Ecto neural progenitor cell (in vitro differentiated cells): ENCODE data around the gene ELAVL1.
"Not testable (repeated sequence)": the region's sequence is repeated elsewhere in the genome, so short reads cannot be mapped to it uniquely, and the experiment has no call there.

Experiments
- DNase-seq: peaks from one replicate; pipeline ENCODE4 v3.0.0-alpha.2; 2018; ENCODE audit warnings: low spot score

Gene ELAVL1

DNA sequence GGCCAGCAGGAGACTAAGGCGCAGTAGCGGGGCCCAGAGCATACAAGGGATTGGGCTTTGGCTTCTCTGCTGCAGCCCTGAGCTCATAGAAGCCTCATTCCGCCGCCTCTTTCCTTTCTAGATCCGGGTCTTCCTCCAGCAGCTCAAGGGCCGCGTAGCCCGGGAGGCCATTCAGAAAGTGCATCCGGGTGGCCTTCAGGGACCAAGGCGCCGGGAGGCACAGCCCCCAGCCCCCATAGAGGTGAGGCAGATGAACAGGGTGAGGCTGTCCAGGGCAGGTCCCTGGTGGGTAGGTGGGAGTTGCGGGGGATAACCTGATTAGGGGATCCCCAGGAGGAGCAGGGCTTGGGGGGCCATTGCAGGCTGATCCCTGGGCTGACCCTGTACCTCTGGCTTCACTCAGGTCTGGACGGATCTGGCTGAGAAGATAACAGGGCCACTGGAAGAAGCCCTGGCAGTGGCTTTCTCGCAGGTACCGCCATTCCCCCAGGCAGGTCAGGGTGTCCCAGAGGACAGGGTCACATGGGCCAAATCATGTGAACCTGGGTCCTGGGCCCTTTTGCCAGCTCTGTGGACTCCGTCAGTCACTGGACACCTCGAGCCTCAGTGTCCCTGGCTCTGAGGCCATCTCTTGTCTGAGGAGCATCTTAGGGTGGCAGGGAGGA is 84.0 kb downstream of the ELAVL1 start:
- no peak for DNase-seq

DNA sequence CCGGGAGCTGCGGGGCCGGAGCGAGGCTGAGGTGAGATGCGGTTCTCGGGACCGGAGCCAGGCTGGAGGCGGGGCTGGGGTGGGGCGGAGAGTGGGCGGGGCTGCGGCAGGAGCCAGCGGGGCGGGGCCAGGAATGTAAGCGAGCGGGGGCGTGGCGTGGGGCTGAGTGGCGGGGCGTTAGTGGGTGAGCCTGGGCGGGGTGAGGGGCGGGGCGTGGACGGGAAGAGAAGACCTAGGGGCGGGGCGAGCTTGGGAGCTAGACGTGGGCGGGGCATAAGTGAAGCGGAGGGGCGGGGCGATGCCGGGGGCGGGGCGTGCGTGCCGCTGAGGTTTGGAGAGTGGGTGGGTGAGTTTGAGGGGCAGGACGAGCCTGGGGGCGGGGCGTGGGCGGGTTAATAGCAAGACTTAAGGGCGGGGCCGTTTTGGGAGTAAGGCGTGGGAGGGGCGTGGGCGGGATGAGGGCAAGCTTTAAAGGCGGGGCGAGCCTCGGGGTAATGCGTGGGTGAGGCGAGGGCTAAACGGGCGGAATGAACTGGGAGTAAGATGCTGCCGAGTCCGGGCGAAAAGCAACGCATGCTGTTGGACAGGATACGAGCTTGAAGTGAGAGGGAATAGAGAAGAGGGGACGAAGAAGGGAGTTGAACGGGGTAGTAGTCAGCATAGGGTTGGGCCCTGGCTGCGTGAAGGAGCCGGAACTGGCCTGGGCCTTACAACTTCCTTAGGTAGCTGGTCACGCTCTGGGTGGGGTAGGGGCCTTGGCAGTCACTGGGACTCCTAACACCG is 84.7 kb downstream of the ELAVL1 start:
- peak; percentile 100 for DNase-seq

DNA sequence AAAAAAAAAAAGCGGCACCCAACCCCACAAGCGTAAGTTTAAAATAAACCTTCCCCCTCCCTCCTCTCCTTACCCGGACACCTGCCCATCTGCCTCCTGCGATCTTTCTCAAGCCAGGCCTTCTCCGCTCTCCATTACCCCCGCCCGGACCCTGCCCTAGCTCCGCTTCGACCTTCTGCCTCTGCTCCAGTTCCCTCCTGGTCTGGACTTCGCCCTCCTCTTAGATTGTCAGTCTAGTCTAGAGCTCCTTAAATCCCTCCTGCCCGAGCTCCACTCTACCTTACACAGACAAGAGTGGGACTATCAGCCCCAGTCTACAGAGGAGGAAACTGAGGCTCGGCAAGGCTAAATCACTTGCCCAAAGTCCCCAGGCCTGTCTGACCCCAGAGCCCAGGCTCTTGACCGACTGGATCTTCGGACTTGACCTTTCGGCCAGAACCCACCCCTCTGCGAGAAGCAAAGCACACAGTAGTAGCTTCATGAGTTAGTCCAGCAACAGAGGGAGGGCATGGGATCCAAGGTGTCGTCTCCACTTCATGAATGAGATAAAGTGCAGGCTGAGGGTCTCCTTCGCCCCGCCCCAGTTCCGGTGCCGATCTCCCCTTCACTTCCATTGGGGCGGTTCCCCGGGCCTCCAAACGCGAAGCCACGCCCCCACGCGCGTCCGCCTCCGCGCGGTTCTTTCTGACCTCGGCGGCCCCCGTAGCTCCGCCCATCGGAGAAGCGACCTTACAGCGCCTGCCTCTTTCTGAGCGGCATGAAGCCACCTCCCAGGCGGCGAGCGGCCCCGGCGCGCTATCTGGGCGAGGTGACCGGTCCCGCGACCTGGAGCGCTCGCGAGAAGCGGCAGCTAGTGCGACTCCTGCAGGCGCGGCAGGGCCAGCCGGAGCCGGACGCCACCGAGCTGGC is 85.6 kb downstream of the ELAVL1 start, which contains the start of gene SNAPC2:
Gene SNAPC2 (plus strand): TSS at position 729 of the 909 bp plus-strand sequence. CDS start 29 bp downstream, at position 758.
- peak; percentile 98 for DNase-seq

DNA sequence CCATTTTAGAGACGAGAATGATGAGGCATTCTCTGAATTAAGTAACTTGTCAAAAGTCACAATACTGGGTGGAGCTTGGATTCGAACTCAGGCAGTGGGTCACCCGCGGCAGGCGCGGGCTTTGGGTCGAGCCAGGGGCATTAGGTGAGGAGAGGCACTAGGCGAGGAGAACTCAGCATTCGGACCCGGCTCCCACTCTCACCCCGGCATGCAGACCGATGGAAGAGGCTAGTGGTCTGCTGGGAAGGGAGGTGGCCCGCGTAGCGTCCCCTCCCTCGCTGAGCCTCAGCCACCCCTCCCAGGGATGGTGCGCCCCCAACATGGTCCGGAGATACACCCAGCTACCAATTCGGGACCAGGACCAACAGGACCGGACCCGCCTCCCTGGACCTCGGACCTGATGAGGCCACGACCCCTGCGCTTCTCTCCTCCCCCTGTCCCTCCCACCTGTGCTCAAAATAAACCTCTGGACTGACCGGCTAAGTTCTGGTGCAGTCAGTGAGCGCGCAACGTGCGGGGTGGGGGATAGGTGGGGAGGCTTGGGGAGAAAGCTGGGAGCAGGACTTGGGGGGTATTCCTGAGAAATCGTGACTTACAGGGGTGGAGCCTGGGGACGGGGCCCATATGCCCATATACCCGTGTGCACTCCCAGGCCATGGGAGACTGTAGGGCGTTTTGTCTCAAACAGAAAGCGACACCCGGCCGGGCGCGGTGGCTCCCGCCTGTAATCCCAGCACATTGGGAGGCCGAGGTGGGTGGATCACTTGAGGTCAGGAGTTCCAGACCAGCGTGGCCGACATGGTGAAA is 86.6 kb downstream of the ELAVL1 start:
- DNase-seq: no peak

DNA sequence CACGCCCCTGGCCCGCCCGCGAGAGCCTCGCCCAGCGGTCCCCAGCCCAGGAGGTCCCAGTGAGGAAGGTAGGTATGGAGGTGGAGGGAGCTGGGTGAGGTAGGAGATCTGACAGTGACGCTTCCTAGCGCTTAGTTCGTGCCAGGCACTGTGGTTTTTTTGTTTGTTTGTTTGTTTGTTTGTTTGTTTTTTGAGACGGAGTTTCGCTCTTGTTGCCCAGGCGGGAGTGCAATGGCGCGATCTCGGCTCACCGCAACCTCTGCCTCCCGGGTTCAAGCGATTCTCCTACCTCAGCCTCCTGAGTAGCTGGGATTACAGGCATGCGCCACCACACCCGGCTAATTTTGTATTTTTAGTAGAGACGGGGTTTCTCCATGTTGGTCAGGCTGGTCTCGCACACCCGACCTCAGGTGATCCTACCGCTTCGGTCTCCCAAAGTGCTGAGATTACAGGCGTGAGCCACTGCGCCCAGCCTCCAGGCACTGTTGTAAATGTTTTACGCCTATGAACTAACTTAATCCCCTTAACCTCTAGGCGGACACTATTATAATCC is 87.3 kb downstream of the ELAVL1 start:
- DNase-seq: not testable (repeated sequence)

DNA sequence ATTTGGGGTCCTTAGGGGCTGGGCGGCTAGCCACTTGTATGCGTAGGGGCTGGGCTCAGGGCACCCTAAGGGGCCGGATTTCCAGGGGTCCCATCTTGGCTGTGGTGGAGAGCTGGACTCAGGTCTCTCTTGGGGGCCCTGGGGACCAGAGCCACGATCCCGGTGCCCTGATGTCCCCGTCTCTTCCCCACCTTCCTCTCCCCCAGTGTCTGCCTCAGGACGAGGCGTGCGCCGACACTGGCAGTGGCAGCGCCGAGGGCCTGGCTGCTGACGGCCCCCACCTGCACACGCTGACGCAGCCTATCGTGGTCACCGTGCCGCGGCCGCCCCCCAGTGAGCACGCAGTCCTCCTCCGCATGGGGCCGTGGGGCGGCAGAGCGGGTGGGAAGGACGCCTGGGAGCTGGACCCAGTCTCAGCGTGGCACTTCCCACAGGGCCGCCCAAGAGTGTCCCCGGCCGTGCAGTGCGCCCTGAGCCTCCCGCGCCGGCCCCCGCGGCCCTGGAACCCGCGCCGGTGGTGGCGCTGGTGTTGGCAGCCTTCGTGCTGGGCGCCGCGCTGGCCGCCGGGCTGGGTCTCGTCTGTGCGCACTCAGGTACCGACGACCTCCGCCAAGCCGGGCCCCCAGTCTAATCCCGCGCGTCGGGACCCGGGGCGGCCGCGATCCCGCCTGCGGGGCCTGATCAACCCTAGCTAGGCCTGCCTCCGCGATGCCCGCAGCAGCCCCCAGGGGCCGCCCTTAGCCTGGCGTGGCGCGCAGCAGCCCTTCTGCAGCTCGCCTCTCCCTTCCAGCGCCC is 88.0 kb downstream of the ELAVL1 start:
- DNase-seq: peak; percentile 84

DNA sequence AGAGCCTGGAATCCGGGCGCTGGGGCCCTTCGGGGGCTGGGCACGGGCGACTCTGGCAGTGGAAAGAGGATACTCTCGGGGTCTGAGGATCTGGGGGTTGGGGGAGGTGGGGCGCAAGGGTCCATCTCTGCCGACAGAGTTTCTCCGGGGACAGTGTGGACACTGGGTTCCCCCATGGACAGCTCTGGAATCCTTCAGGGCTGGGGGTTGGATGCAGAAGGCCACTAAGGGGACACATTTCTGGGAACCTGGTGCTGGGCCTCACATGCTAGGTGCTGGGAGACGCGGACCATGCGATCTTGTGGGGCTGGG is 88.5 kb downstream of the ELAVL1 start:
- no peak for DNase-seq

DNA sequence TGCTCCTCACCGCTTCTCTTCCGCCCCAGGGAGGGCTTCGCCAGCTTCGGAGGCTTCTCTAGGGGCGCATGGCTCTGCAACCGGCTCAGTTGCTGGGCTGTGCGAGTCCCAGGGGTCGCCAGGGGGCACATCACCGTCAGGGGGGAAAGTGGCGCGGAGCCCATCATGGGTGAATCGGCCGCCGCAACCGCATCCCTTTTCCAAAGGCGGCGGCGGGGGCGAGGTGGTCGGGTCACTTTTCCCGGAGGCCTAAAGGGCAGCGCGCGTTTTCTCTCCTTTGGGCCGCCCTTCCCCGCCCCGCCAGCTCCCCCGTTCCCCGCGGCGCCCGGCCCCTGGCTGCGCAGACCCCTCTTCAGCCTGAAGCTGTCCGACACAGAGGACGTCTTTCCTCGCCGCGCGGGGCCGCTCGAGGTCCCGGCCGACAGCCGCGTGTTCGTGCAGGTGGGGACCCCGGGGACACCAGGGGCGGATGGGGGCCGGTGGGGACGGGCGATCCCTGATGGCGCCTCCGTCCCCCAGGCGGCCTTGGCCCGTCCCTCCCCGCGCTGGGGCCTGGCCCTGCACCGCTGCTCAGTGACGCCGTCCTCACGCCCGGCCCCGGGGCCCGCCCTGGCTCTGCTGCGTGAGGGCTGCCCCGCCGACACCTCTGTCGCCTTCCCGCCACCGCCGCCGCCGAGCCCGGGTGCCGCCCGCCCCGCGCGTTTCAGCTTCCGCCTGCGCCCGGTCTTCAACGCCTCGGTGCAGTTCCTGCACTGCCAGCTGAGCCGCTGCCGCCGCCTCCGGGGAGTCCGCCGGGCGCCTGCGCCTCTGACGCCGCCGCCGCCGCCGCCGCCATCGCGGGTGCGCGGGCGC is 89.1 kb downstream of the ELAVL1 start:
- DNase-seq: no peak

DNA sequence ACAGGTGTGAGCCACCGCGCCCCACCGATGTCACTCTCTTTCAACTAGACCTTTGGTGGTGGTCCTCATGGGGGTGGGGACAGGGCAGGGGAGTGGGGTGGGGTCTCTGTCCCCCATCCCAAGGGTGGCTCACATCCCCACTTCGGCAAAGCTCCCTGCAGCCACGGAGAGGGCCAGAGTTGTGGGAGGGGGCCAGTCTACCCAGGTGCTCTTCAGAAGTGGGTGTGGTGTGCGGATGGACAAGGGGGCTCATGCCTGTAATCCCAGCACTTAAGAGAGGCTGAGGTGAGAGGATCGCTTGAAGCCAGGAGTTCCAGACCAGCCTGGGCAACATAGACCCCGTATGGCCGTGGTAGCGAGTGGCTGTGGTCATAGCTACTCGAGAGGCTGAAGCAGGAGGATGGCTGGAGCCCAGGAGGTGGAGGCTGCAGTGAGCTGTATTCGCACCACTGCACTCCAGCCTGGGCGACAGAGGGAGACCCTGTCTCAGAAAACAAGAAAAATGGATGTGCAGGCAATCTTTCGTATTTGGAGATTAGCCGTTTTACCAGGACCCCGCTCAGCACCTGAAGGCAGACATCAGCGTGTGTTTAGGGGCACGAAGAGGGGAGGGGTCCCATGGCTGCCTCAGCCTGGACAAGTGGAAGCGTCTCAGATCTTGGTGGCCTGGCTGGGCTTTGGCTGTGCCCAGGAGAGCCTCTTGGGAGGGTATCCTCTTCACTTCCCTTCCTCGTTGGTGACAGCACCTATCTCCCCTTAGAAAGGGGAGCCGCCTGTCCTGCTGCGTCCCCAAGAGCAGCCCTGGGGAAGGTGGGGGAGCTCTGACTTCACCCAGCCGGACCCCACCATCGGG is 90.0 kb downstream of the ELAVL1 start:
- DNase-seq: no peak

DNA sequence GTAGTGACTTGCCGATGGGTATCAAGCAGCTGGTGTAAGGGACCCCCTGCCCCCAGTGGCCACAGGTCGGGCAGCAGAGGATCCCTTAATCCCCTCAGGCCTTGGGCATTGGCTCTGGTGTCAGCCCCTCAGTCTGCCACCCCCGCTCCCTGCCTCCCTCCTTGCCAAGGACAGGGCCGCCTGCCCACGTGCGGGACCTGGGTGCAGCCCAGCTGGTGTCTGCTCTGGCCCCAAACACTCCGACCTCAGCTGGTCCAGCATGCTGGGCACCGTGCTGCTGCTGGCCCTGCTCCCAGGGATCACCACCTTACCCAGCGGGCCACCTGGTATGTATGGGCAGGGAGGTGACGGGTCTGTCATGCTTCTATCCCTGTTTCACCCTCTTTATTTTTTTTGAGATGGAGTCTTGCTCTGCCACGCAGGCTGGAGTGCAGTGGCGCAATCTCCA is 90.8 kb downstream of the ELAVL1 start, which contains the start of gene TGFBR3L:
Gene TGFBR3L (plus strand): TSS at position 233 of the 448 bp plus-strand sequence.
- DNase-seq: no peak

DNA sequence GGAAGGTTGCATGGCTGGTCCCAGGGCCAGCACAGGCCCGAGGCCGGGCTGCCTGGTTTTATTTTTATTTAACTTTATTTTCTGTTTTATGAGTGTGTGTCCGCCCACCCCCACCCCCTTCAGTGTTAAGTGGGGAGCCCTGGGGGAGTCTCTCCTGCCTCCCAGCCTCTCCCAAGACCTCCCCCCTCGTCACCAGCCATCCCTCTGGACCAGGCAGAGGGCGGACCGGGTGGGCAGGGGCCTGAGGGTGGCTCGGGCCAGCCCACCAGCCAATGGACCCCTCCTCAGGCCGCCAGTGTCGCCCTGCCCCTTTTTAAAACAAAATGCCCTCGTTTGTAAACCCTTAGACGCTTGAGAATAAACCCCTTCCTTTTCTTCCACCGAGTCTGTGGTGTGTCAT is 91.3 kb downstream of the ELAVL1 start:
- DNase-seq: no peak

DNA sequence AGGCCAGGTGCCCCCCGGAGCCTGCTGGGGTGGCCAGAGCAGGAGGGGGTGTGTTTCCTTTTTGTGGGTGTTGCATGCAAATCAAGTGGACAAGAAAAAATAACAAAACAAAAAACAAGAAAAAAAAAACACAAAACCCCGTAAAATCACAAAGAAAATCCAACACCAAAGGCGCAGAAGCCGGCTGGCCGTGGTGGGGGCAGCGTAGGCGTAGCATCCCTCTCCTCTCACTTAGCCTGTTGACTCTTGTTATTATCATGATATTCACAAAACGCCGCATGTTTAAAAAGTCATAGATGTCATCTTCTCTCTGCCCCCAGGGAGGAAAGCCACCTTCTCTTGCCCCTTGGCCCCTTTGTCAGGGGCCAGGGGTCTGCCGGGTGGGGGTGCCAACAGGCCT is 91.8 kb downstream of the ELAVL1 start:
- no peak for DNase-seq

DNA sequence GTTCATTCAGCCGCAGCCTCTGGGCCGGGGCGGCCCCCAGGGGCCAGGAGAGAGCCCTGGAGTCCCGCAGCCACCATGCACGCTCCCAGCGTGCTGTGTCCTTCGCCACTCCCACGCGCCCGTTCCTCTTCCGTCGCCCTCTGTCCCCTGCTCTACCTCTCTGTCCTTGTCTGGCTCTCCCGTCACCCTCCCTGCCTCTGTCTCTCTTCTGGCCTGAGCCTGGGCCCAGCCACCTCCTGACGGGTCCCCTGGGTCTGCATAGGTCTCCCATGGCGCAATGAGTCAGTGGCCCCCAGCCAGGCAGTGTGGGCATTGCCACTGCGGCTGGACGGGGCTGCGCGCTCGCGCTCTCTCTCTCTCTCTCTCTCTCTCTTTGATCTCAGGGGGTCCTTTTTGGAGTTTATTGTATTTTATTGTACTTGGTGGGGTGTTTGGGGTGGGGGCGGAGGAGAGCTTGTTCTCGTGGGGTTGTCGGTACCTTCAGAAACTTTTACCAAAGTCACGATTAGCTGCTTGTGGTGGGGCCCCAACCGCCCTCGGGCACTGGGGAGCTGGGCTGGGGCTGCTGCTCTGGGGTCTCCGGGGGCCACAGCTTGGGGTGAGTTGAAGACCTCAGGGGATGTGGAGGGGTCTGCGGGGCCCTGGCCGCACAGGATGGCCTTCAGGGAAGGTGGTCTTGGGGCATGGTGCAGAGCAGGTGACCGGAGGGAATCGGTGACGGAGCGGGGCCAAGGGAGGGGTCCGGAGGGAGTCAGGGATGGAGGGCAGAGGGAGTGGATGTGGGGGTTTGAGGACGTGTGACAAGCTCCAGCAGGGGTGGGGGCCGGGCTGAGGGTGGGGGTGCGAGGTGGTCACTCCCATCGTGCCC is 92.5 kb downstream of the ELAVL1 start:
- no peak for DNase-seq

DNA sequence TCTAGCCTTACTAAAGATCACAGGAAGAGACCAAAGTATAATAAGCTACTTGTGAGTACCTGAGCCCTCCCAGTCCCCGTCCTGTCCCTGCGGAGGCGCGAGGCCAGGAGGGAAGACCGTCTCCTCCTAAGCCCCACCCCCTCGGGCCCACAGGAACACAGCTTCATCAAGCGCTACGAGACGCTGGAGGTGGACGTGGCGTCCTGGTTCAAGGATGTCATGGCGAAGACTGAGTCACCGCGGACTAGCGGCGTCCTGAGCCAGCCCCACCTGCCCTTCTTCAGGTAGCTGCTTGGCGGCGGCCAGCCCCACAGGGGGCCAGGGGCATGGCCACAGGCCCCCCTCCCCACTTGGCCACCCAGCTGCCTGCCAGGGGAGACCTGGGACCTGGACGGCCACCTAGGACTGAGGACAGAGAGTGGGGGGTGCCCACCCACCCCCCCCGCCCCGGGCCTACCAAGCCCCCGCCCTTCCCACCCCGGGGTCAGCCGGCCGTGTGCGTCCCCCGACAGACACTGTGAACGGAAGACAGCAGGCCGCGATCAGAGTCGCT is 93.2 kb downstream of the ELAVL1 start:
- no peak for DNase-seq

DNA sequence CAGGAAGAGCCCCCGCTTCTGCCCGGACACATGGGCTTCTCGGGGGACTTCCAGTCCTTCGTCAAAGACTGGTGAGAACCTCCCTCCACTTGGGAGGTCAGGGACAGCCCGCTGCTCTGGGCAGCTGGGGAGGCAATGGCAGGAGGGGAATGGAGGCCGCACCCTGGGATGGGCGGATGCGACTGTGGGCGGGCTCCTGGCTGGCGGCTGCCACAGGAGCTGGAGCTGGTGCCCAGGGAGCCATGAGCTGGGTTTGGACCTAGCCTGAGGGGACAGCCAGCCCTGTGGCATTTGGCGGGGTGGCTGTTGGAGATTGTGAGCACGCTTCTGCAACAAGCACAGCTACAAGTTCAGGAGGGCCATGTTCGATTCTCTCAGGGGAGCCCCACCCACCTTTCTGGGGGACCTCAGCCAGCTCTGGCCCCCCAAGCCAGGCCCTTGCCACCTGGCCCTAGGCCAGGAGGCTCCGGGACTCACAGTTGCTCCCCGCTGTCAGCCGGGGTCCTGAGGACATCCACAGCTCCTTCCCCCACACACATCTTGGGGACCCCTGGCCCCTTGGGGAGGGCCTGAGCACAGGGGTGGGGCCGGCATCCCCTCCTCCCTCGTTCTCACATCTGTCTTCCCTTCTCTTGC is 93.8 kb downstream of the ELAVL1 start:
- no peak for DNase-seq

DNA sequence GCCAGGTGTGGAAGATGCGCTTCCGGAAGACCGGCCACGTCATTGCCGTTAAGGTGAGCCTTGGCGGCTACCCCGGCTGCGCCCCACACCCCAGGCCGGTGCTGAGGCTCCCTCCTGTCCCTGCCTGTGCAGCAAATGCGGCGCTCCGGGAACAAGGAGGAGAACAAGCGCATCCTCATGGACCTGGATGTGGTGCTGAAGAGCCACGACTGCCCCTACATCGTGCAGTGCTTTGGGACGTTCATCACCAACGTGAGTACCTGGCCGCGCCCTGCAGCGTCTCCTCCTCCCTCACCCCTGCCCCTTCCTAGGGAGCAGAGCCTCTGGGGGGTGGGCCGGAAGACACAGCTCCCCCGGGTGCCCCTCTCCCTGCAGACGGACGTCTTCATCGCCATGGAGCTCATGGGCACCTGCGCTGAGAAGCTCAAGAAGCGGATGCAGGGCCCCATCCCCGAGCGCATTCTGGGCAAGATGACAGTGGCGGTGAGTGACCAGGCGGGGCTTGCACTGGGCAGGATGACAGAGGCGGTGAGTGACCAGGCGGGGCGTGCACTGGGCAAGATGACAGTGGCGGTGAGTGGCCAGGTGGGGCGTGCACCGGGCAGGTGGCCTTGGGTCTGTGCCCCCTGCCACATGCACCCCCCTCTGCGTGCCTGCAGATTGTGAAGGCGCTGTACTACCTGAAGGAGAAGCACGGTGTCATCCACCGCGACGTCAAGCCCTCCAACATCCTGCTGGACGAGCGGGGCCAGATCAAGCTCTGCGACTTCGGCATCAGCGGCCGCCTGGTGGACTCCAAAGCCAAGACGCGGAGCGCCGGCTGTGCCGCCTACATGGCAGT is 94.9 kb downstream of the ELAVL1 start:
- no peak for DNase-seq
